HL-60 (cell line): ENCODE measurements around the gene MEIOB.

Source experiments
- GABPA ChIP-seq: IDR thresholded peaks from 2 replicates; pipeline ENCODE4 v1.6.1; 2012; ENCODE audit warnings: low read depth
- POLR2AphosphoS5 ChIP-seq: IDR thresholded peaks from 2 replicates; pipeline ENCODE4 v1.6.1; 2012; ENCODE audit warnings: low read depth
- SPI1 ChIP-seq: IDR thresholded peaks from 2 replicates; pipeline ENCODE4 v1.6.1; 2012; ENCODE audit warnings: low read depth, mild to moderate bottlenecking, borderline replicate concordance
- TF ChIP-seq, protein P1 (sequence below): IDR thresholded peaks from one replicate; pipeline ENCODE4 v1.5.1; 2011; ENCODE audit warnings: low read length, control low read depth, inconsistent platforms; ENCODE audit not compliant: insufficient read depth
- TF ChIP-seq, protein P2 (sequence below): IDR thresholded peaks from 2 replicates; pipeline ENCODE4 v1.6.1; 2012; ENCODE audit warnings: low read depth; ENCODE audit not compliant: insufficient replicate concordance

DNA sequence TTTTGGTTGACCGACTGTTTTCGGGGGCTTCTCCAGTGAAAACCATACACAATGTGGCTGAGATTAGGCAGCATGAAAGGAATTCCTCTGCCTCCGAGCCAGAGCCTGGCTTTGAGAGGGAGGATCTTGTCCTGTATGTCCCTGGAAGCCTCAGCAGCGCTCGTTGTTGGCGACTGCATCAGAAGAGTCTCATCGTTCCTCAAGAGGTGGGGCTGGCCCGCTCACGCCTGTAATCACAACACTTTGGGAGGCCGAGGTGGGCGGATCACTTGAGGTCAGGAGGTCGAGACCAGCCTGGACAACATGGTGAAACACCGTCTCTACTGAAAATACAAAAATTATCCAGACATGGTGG is 31.2 kb upstream of the MEIOB start:
- TF ChIP-seq, protein P1, sequence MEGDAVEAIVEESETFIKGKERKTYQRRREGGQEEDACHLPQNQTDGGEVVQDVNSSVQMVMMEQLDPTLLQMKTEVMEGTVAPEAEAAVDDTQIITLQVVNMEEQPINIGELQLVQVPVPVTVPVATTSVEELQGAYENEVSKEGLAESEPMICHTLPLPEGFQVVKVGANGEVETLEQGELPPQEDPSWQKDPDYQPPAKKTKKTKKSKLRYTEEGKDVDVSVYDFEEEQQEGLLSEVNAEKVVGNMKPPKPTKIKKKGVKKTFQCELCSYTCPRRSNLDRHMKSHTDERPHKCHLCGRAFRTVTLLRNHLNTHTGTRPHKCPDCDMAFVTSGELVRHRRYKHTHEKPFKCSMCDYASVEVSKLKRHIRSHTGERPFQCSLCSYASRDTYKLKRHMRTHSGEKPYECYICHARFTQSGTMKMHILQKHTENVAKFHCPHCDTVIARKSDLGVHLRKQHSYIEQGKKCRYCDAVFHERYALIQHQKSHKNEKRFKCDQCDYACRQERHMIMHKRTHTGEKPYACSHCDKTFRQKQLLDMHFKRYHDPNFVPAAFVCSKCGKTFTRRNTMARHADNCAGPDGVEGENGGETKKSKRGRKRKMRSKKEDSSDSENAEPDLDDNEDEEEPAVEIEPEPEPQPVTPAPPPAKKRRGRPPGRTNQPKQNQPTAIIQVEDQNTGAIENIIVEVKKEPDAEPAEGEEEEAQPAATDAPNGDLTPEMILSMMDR: no peak
- TF ChIP-seq, protein P2, sequence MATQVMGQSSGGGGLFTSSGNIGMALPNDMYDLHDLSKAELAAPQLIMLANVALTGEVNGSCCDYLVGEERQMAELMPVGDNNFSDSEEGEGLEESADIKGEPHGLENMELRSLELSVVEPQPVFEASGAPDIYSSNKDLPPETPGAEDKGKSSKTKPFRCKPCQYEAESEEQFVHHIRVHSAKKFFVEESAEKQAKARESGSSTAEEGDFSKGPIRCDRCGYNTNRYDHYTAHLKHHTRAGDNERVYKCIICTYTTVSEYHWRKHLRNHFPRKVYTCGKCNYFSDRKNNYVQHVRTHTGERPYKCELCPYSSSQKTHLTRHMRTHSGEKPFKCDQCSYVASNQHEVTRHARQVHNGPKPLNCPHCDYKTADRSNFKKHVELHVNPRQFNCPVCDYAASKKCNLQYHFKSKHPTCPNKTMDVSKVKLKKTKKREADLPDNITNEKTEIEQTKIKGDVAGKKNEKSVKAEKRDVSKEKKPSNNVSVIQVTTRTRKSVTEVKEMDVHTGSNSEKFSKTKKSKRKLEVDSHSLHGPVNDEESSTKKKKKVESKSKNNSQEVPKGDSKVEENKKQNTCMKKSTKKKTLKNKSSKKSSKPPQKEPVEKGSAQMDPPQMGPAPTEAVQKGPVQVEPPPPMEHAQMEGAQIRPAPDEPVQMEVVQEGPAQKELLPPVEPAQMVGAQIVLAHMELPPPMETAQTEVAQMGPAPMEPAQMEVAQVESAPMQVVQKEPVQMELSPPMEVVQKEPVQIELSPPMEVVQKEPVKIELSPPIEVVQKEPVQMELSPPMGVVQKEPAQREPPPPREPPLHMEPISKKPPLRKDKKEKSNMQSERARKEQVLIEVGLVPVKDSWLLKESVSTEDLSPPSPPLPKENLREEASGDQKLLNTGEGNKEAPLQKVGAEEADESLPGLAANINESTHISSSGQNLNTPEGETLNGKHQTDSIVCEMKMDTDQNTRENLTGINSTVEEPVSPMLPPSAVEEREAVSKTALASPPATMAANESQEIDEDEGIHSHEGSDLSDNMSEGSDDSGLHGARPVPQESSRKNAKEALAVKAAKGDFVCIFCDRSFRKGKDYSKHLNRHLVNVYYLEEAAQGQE: no peak
- TF ChIP-seq GABPA (no peak), POLR2AphosphoS5 (no peak), SPI1 (no peak)
